IMR-90 (cell line): ENCODE results near the gene ZNF385C. TPM values are rescaled to one million over a fixed set of nuclear protein-coding genes. Genes with fewer than 3 reads are reported as not detected.

Source experiments
- ATAC-seq: fragments of 200-7000 bp; cut with Tn5 transposase; 2 replicates; pipeline ENCODE4 v1.9.1; 2020; ENCODE audit warnings: low read depth, mild to moderate bottlenecking, moderate library complexity
- BruUV-seq: library from RNA; stranded (reverse); fragments of 400-500 nt; replicated peaks from 2 replicates; lab custom pipeline; 2021; lab: Mats Ljungman, UMichigan
- CTCF ChIA-PET: fragments of 300-600 bp; formaldehyde crosslinking; extraction: SDS; loops from one replicate; lab custom pipeline; 2021; ENCODE audit warnings: antibody characterized with exemption; lab: Yijun Ruan, JAX
- POLR2A ChIA-PET: fragments of 300-600 bp; sonication (Branson Sonifier 250); formaldehyde crosslinking; loops from one replicate; lab custom pipeline; 2022; ENCODE audit warnings: antibody characterized with exemption; ENCODE audit not compliant: unreplicated experiment; lab: Charles Lee
- DNase-seq: peaks from one replicate; pipeline ENCODE4 v3.0.0; 2013
- H2AFZ ChIP-seq: replicated peaks from 2 replicates; pipeline ENCODE3; 2013; ENCODE audit warnings: low read length, mild to moderate bottlenecking; ENCODE audit not compliant: poor library complexity
- H2AK5ac ChIP-seq: 2 replicates; pipeline ENCODE4 v1.6.1; 2013; ENCODE audit warnings: low read depth, low read length, inconsistent platforms
- H2AK9ac ChIP-seq: replicated peaks from 2 replicates; pipeline ENCODE3; 2013; ENCODE audit warnings: mild to moderate bottlenecking, low read depth, low read length, moderate library complexity; ENCODE audit not compliant: poor library complexity
- H2BK120ac ChIP-seq: 2 replicates; pipeline ENCODE4 v1.6.1; 2013; ENCODE audit warnings: low read depth, low read length, inconsistent platforms
- H2BK15ac ChIP-seq: 3 replicates; pipeline ENCODE4 v1.6.1; 2013; ENCODE audit warnings: low read depth, low read length, inconsistent platforms
- H2BK20ac ChIP-seq: 2 replicates; pipeline ENCODE4 v1.6.1; 2013; ENCODE audit warnings: low read depth, mild to moderate bottlenecking, inconsistent platforms, low read length, moderate library complexity
- H2BK5ac ChIP-seq: 2 replicates; pipeline ENCODE4 v1.6.1; 2013; ENCODE audit warnings: mild to moderate bottlenecking, low read depth, low read length, inconsistent platforms; ENCODE audit not compliant: poor library complexity, severe bottlenecking
- H3K14ac ChIP-seq: replicated peaks from 2 replicates; pipeline ENCODE4 v1.6.1; 2013; ENCODE audit warnings: low read depth, low read length, inconsistent platforms
- H3K18ac ChIP-seq: 2 replicates; pipeline ENCODE4 v1.6.1; 2013; ENCODE audit warnings: low read depth, low read length, control low read depth
- H3K23ac ChIP-seq: 2 replicates; pipeline ENCODE4 v1.6.1; 2013; ENCODE audit warnings: low read depth, low read length, inconsistent platforms
- H3K27ac ChIP-seq: 2 replicates; pipeline ENCODE4 v1.5.1; 2013; ENCODE audit warnings: mild to moderate bottlenecking, control low read depth, low read length; ENCODE audit not compliant: insufficient read depth
- H3K27me3 ChIP-seq: 2 replicates; pipeline ENCODE4 v1.6.1; 2013; ENCODE audit warnings: low read length; ENCODE audit not compliant: control insufficient read depth, insufficient read depth
- H3K36me3 ChIP-seq: 2 replicates; pipeline ENCODE4 v1.6.1; 2013; ENCODE audit warnings: low read length, mixed read lengths; ENCODE audit not compliant: control insufficient read depth, insufficient read depth
- H3K4ac ChIP-seq: 2 replicates; pipeline ENCODE4 v1.6.1; 2013; ENCODE audit warnings: low read depth, low read length, inconsistent platforms
- H3K4me1 ChIP-seq: 2 replicates; pipeline ENCODE4 v1.6.1; 2013; ENCODE audit warnings: low read length, mixed read lengths; ENCODE audit not compliant: control insufficient read depth, insufficient read depth
- H3K4me2 ChIP-seq: 2 replicates; pipeline ENCODE4 v1.6.1; 2013; ENCODE audit warnings: low read depth, mild to moderate bottlenecking, control low read depth, low read length, moderate library complexity
- H3K4me3 ChIP-seq: 2 replicates; pipeline ENCODE4 v1.5.1; 2013; ENCODE audit warnings: low read depth, mild to moderate bottlenecking, control low read depth, low read length, moderate library complexity; ENCODE audit not compliant: insufficient read depth
- H3K56ac ChIP-seq: 2 replicates; pipeline ENCODE4 v1.6.1; 2013; ENCODE audit warnings: low read length, inconsistent platforms; ENCODE audit not compliant: insufficient read depth; ENCODE audit errors: extremely low read depth
- H3K79me1 ChIP-seq, 2 experiments: 2 replicates each; pipeline ENCODE4 v1.6.1; 2013; ENCODE audit warnings: low read length in 2 of 2, inconsistent platforms in 1 of 2, low read depth in 1 of 2
- H3K9ac ChIP-seq: 2 replicates; pipeline ENCODE4 v1.6.1; 2013; ENCODE audit warnings: low read depth, low read length, control low read depth
- H3K9me1 ChIP-seq: 2 replicates; pipeline ENCODE4 v1.6.1; 2013; ENCODE audit warnings: low read length, inconsistent platforms; ENCODE audit not compliant: insufficient read depth
- H3K9me3 ChIP-seq: 2 replicates; pipeline ENCODE4 v1.6.1; 2013; ENCODE audit warnings: low read length; ENCODE audit not compliant: control insufficient read depth, insufficient read depth
- H4K20me1 ChIP-seq: 2 replicates; pipeline ENCODE4 v1.6.1; 2013; ENCODE audit warnings: low read length, inconsistent platforms; ENCODE audit not compliant: insufficient read depth
- H4K5ac ChIP-seq: 2 replicates; pipeline ENCODE4 v1.6.1; 2013; ENCODE audit warnings: mild to moderate bottlenecking, low read depth, low read length, control low read depth
- H4K8ac ChIP-seq, 2 experiments: 2 replicates each; pipeline ENCODE4 v1.6.1; 2013; ENCODE audit warnings: low read depth in 2 of 2, low read length in 2 of 2, control low read depth in 1 of 2, inconsistent platforms in 1 of 2
- H4K91ac ChIP-seq: 2 replicates; pipeline ENCODE4 v1.6.1; 2013; ENCODE audit warnings: low read depth, low read length, inconsistent platforms; ENCODE audit not compliant: insufficient read depth
- CEBPB ChIP-seq: IDR thresholded peaks from 2 replicates; pipeline ENCODE4 v1.6.1; 2012; ENCODE audit warnings: low read depth, low read length, improper control_type of control experiment
- CHD1 ChIP-seq: IDR thresholded peaks from 2 replicates; pipeline ENCODE4 v1.6.1; 2012; ENCODE audit warnings: low read depth, low read length, improper control_type of control experiment
- ELK1 ChIP-seq: fragments of 150-350 bp; IDR thresholded peaks from 2 replicates; pipeline ENCODE4 v1.6.1; 2016; ENCODE audit warnings: low read depth, mild to moderate bottlenecking, low read length, moderate library complexity, borderline replicate concordance
- FOS ChIP-seq: fragments of 150-350 bp; IDR thresholded peaks from 2 replicates; pipeline ENCODE4 v1.6.1; 2016; ENCODE audit warnings: low read depth, low read length
- MAFK ChIP-seq: IDR thresholded peaks from 2 replicates; pipeline ENCODE4 v1.6.1; 2012; ENCODE audit warnings: low read depth, low read length, improper control_type of control experiment
- MAZ ChIP-seq: IDR thresholded peaks from 2 replicates; pipeline ENCODE4 v1.6.1; 2012; ENCODE audit warnings: low read depth, mild to moderate bottlenecking, low read length, improper control_type of control experiment, moderate library complexity, borderline replicate concordance
- NFE2L2 ChIP-seq: fragments of 150-350 bp; IDR thresholded peaks from 2 replicates; pipeline ENCODE4 v1.6.1; 2016; ENCODE audit warnings: low read depth, mild to moderate bottlenecking, low read length
- POLR2A ChIP-seq: IDR thresholded peaks from 2 replicates; pipeline ENCODE4 v1.6.1; 2012; ENCODE audit warnings: mild to moderate bottlenecking, low read depth, low read length
- RCOR1 ChIP-seq: IDR thresholded peaks from 2 replicates; pipeline ENCODE4 v1.6.1; 2012; ENCODE audit warnings: mild to moderate bottlenecking, low read length, improper control_type of control experiment; ENCODE audit not compliant: insufficient replicate concordance
- RFX5 ChIP-seq: IDR thresholded peaks from 2 replicates; pipeline ENCODE4 v1.8.0; 2012; ENCODE audit warnings: low read depth, mild to moderate bottlenecking, low read length, moderate library complexity
- SMC3 ChIP-seq: fragments of 150-350 bp; IDR thresholded peaks from 2 replicates; pipeline ENCODE4 v1.6.1; 2016; ENCODE audit warnings: low read depth, mild to moderate bottlenecking, antibody characterized with exemption, low read length, moderate library complexity
- USF2 ChIP-seq: fragments of 150-350 bp; IDR thresholded peaks from 2 replicates; pipeline ENCODE4 v1.6.1; 2017; ENCODE audit warnings: mild to moderate bottlenecking, antibody characterized with exemption, low read length, low read depth
- dilution Hi-C: fragments of 300-500 bp; cut with HindIII; formaldehyde crosslinking; loops from one replicate; pipeline ENCODE4 v1.14.3; 2018; ENCODE audit warnings: low sequenced_read_pairs; ENCODE audit not compliant: unreplicated experiment
- in situ Hi-C: fragments of 300-500 bp; cut with MboI; formaldehyde crosslinking; loops from 3 replicates; pipeline ENCODE4 v1.14.3; 2019; ENCODE audit warnings: low sequenced_read_pairs, inconsistent platforms, mixed read lengths
- intact Hi-C: fragments of 100-400 bp; cut with micrococcal nuclease; formaldehyde crosslinking; loops from 2 replicates; pipeline ENCODE4 v1.10.0; 2022
- polyA plus RNA-seq, 3 experiments: library from polyadenylated mRNA; depleted of rRNA; stranded (reverse); fragments of >200 nt; gene quantifications; 2 replicates each; pipeline ENCODE4 v1.2.3, GENCODE V29; 2012; ENCODE audit warnings: low replicate concordance in 1 of 3
- total RNA-seq: library from RNA; depleted of rRNA; stranded (reverse); fragments of >200 nt; gene quantifications from 2 replicates; pipeline ENCODE4 v1.2.3, GENCODE V29; 2012

Gene ZNF385C
- total and polyA plus RNA-seq, 2 of the 4 experiments (the other 2 are of a cell fraction) = not detected

- H3K4me3 ChIP-seq = no peak overlapping the region
- no peak overlapping the region for H3K56ac ChIP-seq
- no peak overlapping the region for H4K5ac ChIP-seq
- H3K27me3 ChIP-seq = peaks cover 33% of the 10 kb centered on the region
- in situ Hi-C loops (no loop called here), dilution Hi-C loops (no loop called here), intact Hi-C loops (no loop called here)
- H3K4me2 ChIP-seq = no peak overlapping the region
- BruUV-seq = no TSS peak
- no peak overlapping the region for H4K91ac ChIP-seq
- H3K18ac ChIP-seq = no peak overlapping the region
- no peak overlapping the region for H3K27ac ChIP-seq
- no peaks in the 10 kb centered on the region for H3K36me3 ChIP-seq
- no peak overlapping the region for H3K23ac ChIP-seq
- no peaks in the 10 kb centered on the region for H4K20me1 ChIP-seq
- DNase-seq (no peak), ATAC-seq (no peak)
- no peak overlapping the region for H3K9ac ChIP-seq
- no peaks in the 10 kb centered on the region for H3K9me1 ChIP-seq
- no peak overlapping the region for H2AK5ac ChIP-seq
- H4K8ac ChIP-seq = no peak overlapping the region
- ChIA-PET POLR2A (interaction anchor here (0.5 kb wide), 1 partner anchor 17 kb away, joined by 11 read pairs; no protein-coding TSS in a partner anchor), CTCF (interaction anchor here (0.6 kb wide), 1 partner anchor 10 kb away, joined by 3 read pairs; no protein-coding TSS in a partner anchor)
- no peak overlapping the region for H2AK9ac ChIP-seq
- no peak overlapping the region for H2AFZ ChIP-seq
- no peaks in the 10 kb centered on the region for H3K4me1 ChIP-seq
- no peak overlapping the region for H2BK5ac ChIP-seq
- H3K9me3 ChIP-seq = no peaks in the 10 kb centered on the region
- no peak overlapping the region for H2BK20ac ChIP-seq
- H2BK120ac ChIP-seq = no peak overlapping the region
- no peak overlapping the region for H3K4ac ChIP-seq
- H3K79me1 ChIP-seq = no peaks in the 10 kb centered on the region
- no peak overlapping the region for H2BK15ac ChIP-seq
- no peak overlapping the region for H3K14ac ChIP-seq
- TF ChIP-seq CEBPB = no peak
- TF ChIP-seq USF2 = no peak
- TF ChIP-seq NFE2L2 = no peak
- no peak for TF ChIP-seq CHD1
- TF ChIP-seq RCOR1 = no peak
- TF ChIP-seq MAFK = no peak
- TF ChIP-seq SMC3 = no peak
- no peak for TF ChIP-seq FOS
- no peak for TF ChIP-seq RFX5
- TF ChIP-seq MAZ = no peak
- no peak for TF ChIP-seq POLR2A
- TF ChIP-seq ELK1 = no peak
These were observed 56.7 kb downstream of the ZNF385C start for GRCh38 chr17:42041619-42042018.
